VCaP (cell line): ENCODE results near the gene TP53AIP1.

Experiments used
- H3K27ac ChIP-seq: fragments of 450-650 bp; 2 replicates; pipeline ENCODE4 v1.5.1; 2017
- TF ChIP-seq, protein P1 (sequence below): fragments of 450-650 bp; conservative IDR thresholded peaks from 2 replicates; pipeline ENCODE4 v1.5.1; 2017; ENCODE audit warnings: mild to moderate bottlenecking, moderate library complexity

Gene TP53AIP1

DNA sequence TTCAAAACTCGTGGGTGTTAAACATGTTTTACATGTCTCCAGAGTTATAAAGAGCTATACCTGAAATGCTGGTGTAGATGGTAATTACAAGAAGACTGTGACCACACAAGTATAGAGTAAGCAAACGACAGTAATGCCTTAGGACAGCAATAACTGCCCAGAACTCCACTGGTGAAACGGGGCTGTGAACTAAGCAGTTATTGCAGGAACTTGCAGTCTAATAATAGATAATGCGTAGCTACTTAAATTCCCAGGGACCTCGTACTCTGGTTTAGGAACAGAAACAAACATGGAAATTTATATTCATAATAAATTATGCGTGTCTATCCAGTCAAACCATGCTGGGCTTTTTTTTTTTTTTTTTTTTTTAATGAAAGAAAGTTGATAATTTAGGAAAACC is 24.9 kb upstream of the TP53AIP1 start:
- H3K27ac ChIP-seq: no peak overlapping the region
- TF ChIP-seq, protein P1, sequence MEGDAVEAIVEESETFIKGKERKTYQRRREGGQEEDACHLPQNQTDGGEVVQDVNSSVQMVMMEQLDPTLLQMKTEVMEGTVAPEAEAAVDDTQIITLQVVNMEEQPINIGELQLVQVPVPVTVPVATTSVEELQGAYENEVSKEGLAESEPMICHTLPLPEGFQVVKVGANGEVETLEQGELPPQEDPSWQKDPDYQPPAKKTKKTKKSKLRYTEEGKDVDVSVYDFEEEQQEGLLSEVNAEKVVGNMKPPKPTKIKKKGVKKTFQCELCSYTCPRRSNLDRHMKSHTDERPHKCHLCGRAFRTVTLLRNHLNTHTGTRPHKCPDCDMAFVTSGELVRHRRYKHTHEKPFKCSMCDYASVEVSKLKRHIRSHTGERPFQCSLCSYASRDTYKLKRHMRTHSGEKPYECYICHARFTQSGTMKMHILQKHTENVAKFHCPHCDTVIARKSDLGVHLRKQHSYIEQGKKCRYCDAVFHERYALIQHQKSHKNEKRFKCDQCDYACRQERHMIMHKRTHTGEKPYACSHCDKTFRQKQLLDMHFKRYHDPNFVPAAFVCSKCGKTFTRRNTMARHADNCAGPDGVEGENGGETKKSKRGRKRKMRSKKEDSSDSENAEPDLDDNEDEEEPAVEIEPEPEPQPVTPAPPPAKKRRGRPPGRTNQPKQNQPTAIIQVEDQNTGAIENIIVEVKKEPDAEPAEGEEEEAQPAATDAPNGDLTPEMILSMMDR: no peak

DNA sequence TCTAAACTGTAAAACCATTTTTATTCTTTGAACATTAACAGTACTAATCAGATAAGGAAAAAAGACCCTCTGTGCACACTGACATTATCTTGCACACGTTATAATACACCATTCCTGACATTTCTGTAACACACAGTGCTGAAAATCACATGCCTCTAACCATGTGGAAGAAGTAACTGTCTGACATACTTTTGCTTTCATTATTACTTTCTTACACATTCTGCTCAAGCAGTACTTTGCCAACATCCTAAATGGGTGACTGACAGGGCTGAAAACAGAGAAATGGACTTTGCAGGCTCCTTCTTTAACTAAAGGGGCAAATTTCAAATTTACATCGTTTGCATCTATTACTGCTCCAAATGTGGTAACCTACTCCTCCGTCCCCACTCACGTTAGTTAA is 22.8 kb upstream of the TP53AIP1 start:
- TF ChIP-seq, protein P1: no peak
- peak overlapping the region; percentile 18; the same call in 1 of the 2 replicates for H3K27ac ChIP-seq

DNA sequence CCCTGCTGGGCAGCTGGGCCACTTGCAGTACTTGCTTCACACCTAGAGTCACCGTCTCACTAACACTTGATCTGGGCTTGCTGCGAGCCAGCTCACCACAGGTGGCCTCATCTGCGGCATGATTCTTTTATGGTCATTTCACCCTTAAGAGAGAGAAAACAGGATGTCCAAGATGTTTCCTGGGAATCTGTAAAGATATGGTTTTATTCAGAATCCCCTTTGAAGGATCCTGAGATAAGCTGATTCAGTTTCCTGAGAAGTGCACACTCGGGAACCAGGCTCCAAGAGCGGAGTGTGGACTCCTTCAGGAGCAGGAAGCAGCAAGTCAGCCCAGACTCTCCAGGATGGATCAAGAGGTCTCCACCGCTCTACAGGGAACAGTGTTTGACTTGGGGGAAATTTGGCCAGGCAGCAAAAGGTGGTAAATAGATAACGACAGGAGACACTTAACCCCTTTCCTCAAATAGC is 21.8 kb upstream of the TP53AIP1 start:
- no peak overlapping the region for H3K27ac ChIP-seq
- TF ChIP-seq, protein P1: no peak

DNA sequence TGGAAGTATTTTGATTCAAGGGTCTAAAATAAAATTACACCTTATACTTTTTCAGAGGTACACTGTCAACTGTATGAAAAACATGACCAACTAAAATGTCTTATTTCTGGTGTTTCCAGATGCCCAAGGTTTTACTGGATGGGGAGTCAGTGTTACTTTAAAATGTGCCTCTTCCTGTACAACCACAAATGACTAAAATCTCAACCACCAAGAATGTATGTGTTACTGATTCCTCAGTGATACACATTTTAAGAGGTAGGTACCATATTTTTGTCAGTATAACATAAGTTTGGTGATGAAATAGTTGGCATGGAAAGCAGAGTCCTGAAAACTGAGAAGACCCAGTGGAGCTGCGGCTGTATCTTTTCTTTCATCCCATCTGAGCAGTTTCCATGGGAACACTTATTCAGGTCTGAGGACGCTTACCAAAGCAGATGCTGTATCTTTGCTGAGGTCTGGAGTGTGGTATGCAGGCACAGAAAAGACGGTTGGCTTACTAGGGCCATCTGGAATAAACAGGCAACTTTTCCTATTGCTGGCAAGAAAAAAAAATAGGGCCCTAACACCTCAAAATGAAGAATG is 21.2 kb upstream of the TP53AIP1 start:
- TF ChIP-seq, protein P1: no peak
- no peak overlapping the region for H3K27ac ChIP-seq

DNA sequence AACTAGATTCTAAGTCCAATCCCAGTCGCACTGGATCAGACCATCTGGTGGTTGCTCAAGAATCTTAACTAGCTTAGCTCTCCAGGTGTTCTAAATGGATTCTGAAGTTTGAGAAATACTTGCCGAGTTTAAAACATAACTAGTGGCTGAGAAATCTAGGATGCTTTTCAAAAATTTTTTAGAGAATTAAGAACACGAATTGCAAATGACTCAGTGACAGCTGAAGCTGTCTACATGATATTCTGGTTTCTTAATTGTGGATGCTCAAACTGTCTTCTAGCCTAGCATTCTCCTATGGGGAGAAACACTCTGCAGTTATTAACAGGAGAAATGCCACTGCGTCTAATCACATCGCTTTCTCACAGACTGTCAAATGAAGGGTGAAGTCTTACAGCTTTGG is 20.2 kb upstream of the TP53AIP1 start:
- H3K27ac ChIP-seq: no peak overlapping the region
- TF ChIP-seq, protein P1: no peak

DNA sequence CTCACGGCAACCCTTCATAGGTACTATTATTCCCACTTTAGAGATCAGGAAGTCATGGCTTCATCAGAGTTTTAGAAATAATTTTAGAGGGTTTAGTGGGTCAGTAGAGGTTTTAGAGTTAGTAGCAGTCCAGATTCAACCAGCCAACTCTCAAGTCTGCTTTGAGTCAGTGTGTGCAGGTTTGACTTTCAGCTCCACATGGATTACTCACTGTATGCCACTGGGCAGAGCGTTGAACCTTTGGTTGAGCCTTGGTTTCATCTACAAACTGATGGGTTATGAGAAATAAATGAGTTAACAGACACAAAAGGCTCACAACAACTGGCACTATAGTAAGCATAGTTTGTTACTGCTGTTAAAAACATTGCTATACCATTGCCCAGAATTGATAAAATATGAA is 19.0 kb upstream of the TP53AIP1 start:
- no peak overlapping the region for H3K27ac ChIP-seq
- TF ChIP-seq, protein P1: no peak

DNA sequence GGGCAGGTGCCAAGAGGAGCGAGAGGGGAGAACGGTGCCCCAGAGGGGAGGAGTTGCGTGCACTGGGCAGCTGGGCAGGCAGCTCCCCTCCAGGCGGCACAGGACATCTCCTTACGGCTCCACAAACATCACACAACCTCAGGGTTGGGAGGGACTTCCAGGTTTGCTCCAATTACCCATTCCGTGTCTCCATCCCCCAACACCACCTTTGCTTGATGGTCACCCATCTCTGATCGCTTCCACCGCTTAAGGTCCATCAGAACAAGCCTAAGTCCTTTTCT is 14.5 kb upstream of the TP53AIP1 start:
- H3K27ac ChIP-seq: peak overlapping the region; percentile 5; the same call in 1 of the 2 replicates
- TF ChIP-seq, protein P1: no peak
